ENCODE data around the gene AFAP1L1.

AFAP1L1 gene

GRCh38 chr5:149317281-149318048 is 45.8 kb downstream of the AFAP1L1 start:
- DNase-seq = peak; percentile 68

DNA sequence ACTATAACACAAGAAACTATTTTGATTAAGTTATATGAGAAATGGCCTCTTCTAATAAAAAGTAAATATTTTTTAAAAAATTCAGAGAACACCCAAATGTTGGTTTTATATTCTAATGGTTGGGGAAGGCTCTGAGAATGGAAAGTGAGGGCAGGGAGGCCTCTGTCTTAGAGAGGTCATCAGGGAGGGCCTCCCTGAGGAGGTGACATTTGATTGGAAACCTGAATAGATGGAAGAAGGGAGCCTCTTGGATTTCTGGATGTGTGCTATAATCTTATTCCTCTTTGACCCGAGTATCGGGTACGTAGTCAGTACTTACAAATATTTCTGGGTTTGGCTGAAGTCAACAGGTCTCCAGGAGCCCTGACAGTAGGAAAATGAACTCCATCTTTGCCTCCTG is 47.5 kb downstream of the AFAP1L1 start:
- no peak for DNase-seq

GRCh38 chr5:149320791-149321330 is 49.2 kb downstream of the AFAP1L1 start:
- DNase-seq = peak; percentile 87

GRCh38 chr5:149322518-149322917 is 50.9 kb downstream of the AFAP1L1 start:
- DNase-seq = no peak

GRCh38 chr5:149323210-149323609 is 51.6 kb downstream of the AFAP1L1 start:
- no peak for DNase-seq

DNA sequence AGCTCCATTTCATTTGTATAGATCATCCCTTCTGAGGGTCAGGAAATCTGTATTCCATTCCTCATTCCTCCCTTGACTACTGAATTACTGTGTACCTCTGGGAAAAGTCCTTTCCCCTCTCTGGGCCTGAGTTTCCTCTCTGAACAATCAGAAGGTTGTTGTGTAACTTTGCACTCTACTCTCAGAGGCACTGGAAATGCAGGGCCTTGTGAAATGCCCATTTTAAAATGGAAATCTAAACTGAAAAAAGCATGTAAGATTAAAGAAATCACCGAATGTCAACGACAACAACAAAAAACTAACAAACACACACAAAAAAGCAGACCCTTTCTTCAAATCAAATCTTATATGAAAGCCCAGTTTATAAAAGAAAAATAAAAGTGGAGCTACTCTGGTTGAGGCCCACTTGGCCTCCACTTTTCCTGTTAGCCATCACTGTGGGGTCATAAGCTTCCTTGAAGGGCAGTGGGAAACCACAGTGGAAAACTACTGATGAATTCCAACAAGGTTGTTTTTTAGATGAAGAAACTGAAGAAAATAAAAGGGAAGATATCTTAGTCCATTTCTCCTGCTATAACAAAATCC is 52.1 kb downstream of the AFAP1L1 start:
- no peak for DNase-seq

DNA sequence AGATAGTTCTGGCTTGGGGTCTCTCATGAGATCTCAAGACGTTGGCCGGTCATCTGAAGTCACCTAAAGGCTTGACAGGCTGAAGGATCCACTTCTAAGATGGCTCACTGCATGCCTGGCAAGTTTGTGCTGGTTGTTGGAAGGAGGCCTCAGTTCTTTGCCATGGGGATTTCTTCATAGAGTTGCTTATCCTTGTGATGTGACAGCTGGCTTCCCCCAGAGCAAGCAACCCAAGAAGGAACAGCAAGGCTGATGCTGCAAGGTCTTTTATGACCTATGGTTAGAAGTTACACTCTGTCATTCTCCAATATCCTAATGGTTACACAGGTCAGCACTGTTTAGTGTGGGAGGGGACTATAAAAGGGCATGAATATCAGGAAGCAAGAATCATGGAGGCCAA is 53.0 kb downstream of the AFAP1L1 start:
- no peak for DNase-seq

- peak; percentile 30 for DNase-seq
Measured at GRCh38 chr5:149325166-149325735, 53.6 kb downstream of the AFAP1L1 start.

DNA sequence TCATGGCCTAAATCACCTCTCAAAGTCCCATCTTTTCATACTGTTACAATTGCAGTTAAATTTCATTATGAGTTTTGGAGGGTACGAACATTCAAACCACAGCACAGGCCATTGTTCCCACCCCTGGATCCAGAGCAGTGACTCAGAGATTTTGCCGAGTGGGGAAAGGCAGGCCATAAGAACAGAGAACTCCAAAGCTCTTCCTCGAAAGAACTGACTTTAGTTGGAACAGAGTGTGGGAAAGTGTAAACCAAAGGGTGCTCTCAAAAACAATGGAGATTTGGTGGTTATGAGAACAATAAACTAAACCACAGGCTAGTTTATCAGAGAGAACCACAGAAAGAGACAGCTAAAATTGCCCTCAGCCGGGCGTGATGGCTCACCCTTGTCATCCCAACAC is 54.2 kb downstream of the AFAP1L1 start:
- DNase-seq = no peak

DNA sequence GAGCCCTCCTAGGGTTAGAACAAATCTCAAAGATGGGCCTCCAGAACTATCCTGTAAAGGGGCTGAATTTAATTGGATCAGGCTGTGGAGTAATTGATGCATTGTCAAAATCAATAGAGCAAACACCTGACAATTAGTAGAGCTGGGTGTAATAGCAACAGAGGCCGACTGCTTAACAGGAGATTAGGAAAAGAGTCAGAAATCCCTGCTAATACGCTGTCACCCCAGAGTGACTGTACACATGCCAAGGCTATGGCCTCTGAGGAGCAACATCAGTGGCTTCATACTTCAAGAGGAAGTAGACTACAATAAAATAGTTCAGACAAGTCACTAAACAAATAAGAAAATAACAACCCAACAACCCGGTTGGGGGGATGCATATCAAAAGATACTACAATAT is 55.0 kb downstream of the AFAP1L1 start:
- no peak for DNase-seq

GRCh38 chr5:149328177-149328576 is 56.5 kb downstream of the AFAP1L1 start:
- no peak for DNase-seq

GRCh38 chr5:149333711-149334443 is 62.2 kb downstream of the AFAP1L1 start:
- no peak for DNase-seq

DNA sequence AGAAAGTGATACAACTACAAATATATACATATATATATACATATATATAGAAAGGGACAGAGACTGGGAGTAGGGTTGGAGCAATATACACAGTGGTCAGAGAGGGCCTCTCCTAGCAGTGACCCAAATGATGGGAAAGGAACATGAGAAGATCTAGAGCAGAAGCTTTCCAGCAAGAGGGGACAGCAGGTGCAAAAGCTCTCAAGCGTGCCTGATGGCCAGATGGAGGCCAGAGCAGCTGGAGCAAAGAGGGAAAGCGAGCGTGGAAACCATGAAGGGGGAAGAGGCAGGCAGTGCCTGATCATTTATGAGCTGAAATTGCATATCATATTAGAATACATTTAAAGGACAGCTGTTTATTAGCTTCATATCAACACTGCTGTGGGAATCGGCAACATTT is 66.1 kb downstream of the AFAP1L1 start:
- DNase-seq = no peak

GRCh38 chr5:149338364-149338763 is 66.7 kb downstream of the AFAP1L1 start:
- DNase-seq = no peak

- DNase-seq = no peak
Measured at GRCh38 chr5:149340920-149341319, 69.3 kb downstream of the AFAP1L1 start.

- DNase-seq = no peak
Measured at GRCh38 chr5:149341876-149342275, 70.2 kb downstream of the AFAP1L1 start.

DNA sequence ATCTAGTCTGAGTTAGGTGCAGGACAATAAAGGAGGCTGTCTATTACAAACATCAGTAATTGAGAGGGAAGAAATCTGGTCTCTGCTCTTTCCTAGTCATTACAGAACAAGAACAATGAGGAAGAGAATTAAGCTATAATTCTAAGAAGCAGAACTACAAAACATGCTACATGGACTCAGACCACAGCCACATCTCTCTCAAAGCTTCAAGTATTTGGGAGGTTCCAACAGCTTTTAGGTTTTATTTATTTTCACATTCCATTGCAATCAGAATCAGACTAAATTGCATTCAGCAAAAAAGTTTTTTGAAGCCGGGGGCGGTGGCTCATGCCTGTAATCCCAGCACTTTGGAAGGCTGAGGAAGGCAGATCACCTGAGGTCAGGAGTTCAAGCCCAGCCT is 72.5 kb downstream of the AFAP1L1 start:
- DNase-seq = no peak

DNA sequence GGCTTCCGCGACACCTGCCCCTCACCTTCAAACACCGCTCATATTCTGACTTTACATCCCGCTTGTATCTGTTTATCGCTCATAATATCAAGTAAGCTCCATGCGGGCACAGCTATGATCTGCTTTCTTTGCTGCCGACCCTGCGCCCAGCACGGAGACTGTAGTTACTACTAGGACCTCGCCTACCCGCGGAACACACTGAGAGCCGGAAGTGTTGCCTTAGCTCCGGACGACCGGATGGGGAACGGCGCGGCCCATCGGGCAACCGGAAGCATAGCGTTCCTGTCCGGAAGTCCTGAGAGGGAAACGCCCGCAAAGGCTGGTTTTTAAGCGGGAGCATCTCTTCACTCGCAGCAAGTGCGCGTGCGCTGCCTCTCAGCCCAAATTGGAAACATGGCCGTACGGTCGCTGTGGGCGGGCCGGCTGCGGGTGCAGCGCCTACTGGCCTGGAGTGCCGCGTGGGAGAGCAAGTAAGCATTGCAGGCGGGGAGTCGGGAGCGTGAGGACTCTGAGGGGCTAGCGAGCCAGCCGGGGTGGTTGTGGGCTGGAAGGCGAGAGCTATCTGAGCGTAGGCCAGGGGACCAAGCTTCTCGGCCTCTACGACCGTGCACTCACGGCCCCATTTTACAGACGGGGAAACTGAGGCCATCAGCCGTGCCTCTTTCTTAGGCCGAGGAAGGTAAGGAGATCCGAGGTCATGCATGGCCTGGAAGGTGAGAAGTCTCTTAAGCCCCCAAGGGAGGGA is 73.7 kb downstream of the AFAP1L1 start, which contains the start of gene GRPEL2:
TSS of gene GRPEL2 (plus strand) at position 353 of the 745 bp plus-strand sequence. CDS start at position 394, 41 bp downstream.
- DNase-seq = peak; percentile 99

DNA sequence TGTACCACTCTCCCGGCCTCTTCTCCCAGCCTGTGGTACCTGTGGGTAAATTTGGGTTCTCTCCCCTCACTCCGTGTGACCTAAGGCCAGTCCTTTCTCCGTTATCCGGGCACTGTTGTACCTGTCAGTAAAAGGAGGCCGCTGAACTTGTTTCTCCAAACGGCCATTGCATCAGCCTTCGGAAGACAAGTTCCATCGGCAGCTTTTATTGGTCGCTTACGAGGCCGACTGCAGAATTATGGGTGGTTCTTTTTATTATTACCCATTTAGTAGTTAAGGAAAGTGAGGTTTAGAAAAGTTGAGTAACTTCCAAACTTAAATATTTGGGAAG is 74.2 kb downstream of the AFAP1L1 start:
- peak; percentile 62 for DNase-seq

GRCh38 chr5:149348518-149348917 is 76.9 kb downstream of the AFAP1L1 start:
- no peak for DNase-seq

- DNase-seq = no peak
Measured at GRCh38 chr5:149349382-149349781, 77.7 kb downstream of the AFAP1L1 start.

DNA sequence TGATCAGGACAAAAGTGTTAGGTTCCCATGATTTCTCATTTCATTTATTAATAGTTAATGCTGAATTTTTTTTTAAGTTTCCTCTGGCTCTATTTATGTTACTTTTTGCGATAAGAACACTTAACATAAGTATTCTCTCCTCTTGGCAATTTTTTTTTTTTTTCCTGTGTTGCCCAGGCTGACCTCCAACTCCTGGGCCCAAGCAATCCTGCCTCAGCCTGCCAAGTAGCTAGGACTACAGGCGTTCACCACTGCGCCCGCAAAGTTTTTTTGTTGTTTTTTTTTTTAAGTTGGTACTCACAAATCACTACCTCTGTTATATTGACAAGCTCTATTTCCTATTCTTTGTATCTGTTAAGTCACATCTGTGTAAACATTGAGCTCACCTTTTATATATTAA is 80.5 kb downstream of the AFAP1L1 start:
- no peak for DNase-seq

- no peak for DNase-seq
Measured at GRCh38 chr5:149353911-149354310, 82.3 kb downstream of the AFAP1L1 start.
